Kidney (tissue), 14 donors: ENCODE data around the gene HDLBP. TPM values are rescaled to one million over a fixed set of nuclear protein-coding genes. Genes with fewer than 3 reads are reported as not detected.

Experiments
- DNase-seq, 5 donors: peaks; one replicate each; pipeline ENCODE4 v3.0.0-alpha.2; 2013 to 2020
- FAIRE-seq: peaks from 2 replicates; lab custom pipeline; 2012; peaks lifted over from hg19 to GRCh38; lab: Jason Lieb, UNC
- H3K27ac ChIP-seq, 2 donors: one replicate each; pipeline ENCODE4 v1.7.0; 2013; ENCODE audit warnings: low read depth in 2 of 2, low read length in 2 of 2, inconsistent platforms in 1 of 2
- H3K27me3 ChIP-seq: one replicate; pipeline ENCODE4 v1.7.1; 2013; ENCODE audit warnings: low read length, inconsistent platforms; ENCODE audit not compliant: control insufficient read depth, insufficient read depth
- H3K36me3 ChIP-seq, 3 donors: one replicate each; pipeline versions ENCODE4 v1.7.0 to v1.7.1; 2013; ENCODE audit warnings: low read length in 3 of 3, control low read depth in 1 of 3, inconsistent platforms in 1 of 3; ENCODE audit not compliant: insufficient read depth in 3 of 3, control insufficient read depth in 2 of 3
- H3K4me1 ChIP-seq, 3 donors: one replicate each; pipeline versions ENCODE4 v1.7.0 to v1.7.1; 2013; ENCODE audit warnings: low read length in 3 of 3, inconsistent platforms in 1 of 3, low read depth in 1 of 3; ENCODE audit not compliant: control insufficient read depth in 2 of 3, insufficient read depth in 2 of 3
- H3K4me3 ChIP-seq, 3 donors: one replicate each; pipeline versions ENCODE4 v1.7.0 to v1.8.1; 2013; ENCODE audit warnings: low read length in 3 of 3, control low read depth in 1 of 3, inconsistent platforms in 1 of 3
- H3K9ac ChIP-seq, 3 donors: one replicate each; pipeline versions ENCODE4 v1.7.0 to v1.7.1; 2013; ENCODE audit warnings: low read length in 3 of 3, control low read depth in 1 of 3, inconsistent platforms in 1 of 3
- H3K9me3 ChIP-seq, 3 donors: one replicate each; pipeline versions ENCODE4 v1.7.0 to v1.7.1; 2013; ENCODE audit warnings: low read length in 3 of 3, control low read depth in 1 of 3, inconsistent platforms in 1 of 3; ENCODE audit not compliant: control insufficient read depth in 2 of 3, insufficient read depth in 1 of 3
- CTCF ChIP-seq: IDR thresholded peaks from 3 replicates; pipeline ENCODE4 v1.5.1; 2012; ENCODE audit warnings: mild to moderate bottlenecking, moderate library complexity, borderline replicate concordance; ENCODE audit not compliant: insufficient read depth; ENCODE audit errors: extremely low read depth
- intact Hi-C: fragments of 100-400 bp; cut with DNase I; formaldehyde crosslinking; loops from one replicate; pipeline ENCODE4 v1.11.1; 2022
- polyA plus RNA-seq: library from polyadenylated mRNA; stranded (reverse); fragments of 350-450 nt; fragmentation: Illumina TruSeq; extraction: RNeasy Lipid Tissue Mini Kit (QIAGEN cat#74804); gene quantifications from one replicate; pipeline ENCODE4 v1.2.3, GENCODE V29; 2014; ENCODE audit warnings: low read depth, low replicate concordance; ENCODE audit not compliant: insufficient read depth
- total RNA-seq: library from RNA; stranded (reverse); fragmentation: NEBNext Ultra II Directional; extraction: Animal tissue kit (Norgen Biotek cat#: 25700); gene quantifications from one replicate; pipeline ENCODE4 v1.2.1, GENCODE V29; 2021
- donor health status: control.
- donor health status: control.
- donor health status: control.
- donor health status: control.
- donor health status: control.
- donor health status: DM: yes; HTN: yes; CAD: no.
- donor health status: Normal renal cell carcinoma (clear cell type).

Gene HDLBP
- total and polyA plus RNA-seq, 2 donors from 2014 or later, result 256 to 356 TPM

- H3K9ac ChIP-seq, result no peak overlapping the region
- no peaks in the 10 kb centered on the region for H3K27me3 ChIP-seq
- no peak for FAIRE-seq
- H3K4me1 ChIP-seq, result no peaks in the 10 kb centered on the region
- no peak overlapping the region for H3K27ac ChIP-seq
- H3K36me3 ChIP-seq, result peaks cover 4 to 89% (median 69%) of the 10 kb centered on the region in 3 donors
- intact Hi-C loops, result no loop called here
- DNase-seq, result peak in 1 of 5 donors; percentile 60
- no peaks in the 10 kb centered on the region for H3K9me3 ChIP-seq
- H3K4me3 ChIP-seq, result no peak overlapping the region
- no peak for TF ChIP-seq CTCF
Observed at GRCh38 chr2:241235859-241236593, 79.4 kb downstream of the HDLBP start.

- Histone ChIP-seq H3K9ac (no peak overlapping the region), H3K4me3 (no peak overlapping the region), H3K27me3 (no peaks in the 10 kb centered on the region), H3K27ac (no peak overlapping the region), H3K36me3 (peaks cover 4 to 88% (median 71%) of the 10 kb centered on the region in 3 donors), H3K9me3 (no peaks in the 10 kb centered on the region), H3K4me1 (no peaks in the 10 kb centered on the region)
- intact Hi-C loops, result no loop called here
- DNase-seq (peak in 1 of 5 donors; percentile 56), FAIRE-seq (no peak)
- no peak for TF ChIP-seq CTCF
Observed at GRCh38 chr2:241234962-241235740, 80.3 kb downstream of the HDLBP start.

GRCh38 chr2:241234066-241234790 lies 81.2 kb downstream of the HDLBP start:
- H3K27me3 ChIP-seq, result no peaks in the 10 kb centered on the region
- H3K9me3 ChIP-seq, result no peaks in the 10 kb centered on the region
- TF ChIP-seq CTCF, result no peak
- no peak overlapping the region for H3K4me3 ChIP-seq
- FAIRE-seq (no peak), DNase-seq (peak in 2 of 5 donors; percentile 30 to 36)
- H3K27ac ChIP-seq, result no peak overlapping the region
- H3K9ac ChIP-seq, result no peak overlapping the region
- H3K4me1 ChIP-seq, result no peaks in the 10 kb centered on the region
- intact Hi-C loops, result no loop called here
- peaks cover 4 to 86% (median 67%) of the 10 kb centered on the region in 3 donors for H3K36me3 ChIP-seq
